Glutamatergic neuron (in vitro differentiated cells): ENCODE measurements around the gene VEGFA. TPM values are rescaled to one million over a fixed set of nuclear protein-coding genes. Genes with fewer than 3 reads are reported as not detected.

Experiments
- DNase-seq: peaks from one replicate; pipeline ENCODE4 v3.0.0; 2022
- H3K27ac Mint-ChIP-seq: one replicate; pipeline ENCODE4 v1.8.0; 2020; ENCODE audit warnings: mild to moderate bottlenecking, mixed read lengths, inconsistent platforms; ENCODE audit not compliant: unreplicated experiment
- H3K27me3 Mint-ChIP-seq: one replicate; pipeline ENCODE4 v1.8.0; 2020; ENCODE audit warnings: mild to moderate bottlenecking, moderate library complexity, mixed read lengths, inconsistent platforms; ENCODE audit not compliant: unreplicated experiment
- H3K36me3 Mint-ChIP-seq: one replicate; pipeline ENCODE4 v1.8.0; 2020; ENCODE audit warnings: mild to moderate bottlenecking, mixed read lengths, inconsistent platforms; ENCODE audit not compliant: unreplicated experiment
- H3K4me1 Mint-ChIP-seq: one replicate; pipeline ENCODE4 v1.8.0; 2020; ENCODE audit warnings: mild to moderate bottlenecking, low read depth, mixed read lengths, inconsistent platforms; ENCODE audit not compliant: unreplicated experiment
- H3K4me3 Mint-ChIP-seq: one replicate; pipeline ENCODE4 v1.8.0; 2020; ENCODE audit warnings: mild to moderate bottlenecking, mixed read lengths, inconsistent platforms; ENCODE audit not compliant: unreplicated experiment
- H3K9me3 Mint-ChIP-seq: one replicate; pipeline ENCODE4 v1.8.0; 2020; ENCODE audit warnings: mild to moderate bottlenecking, moderate library complexity, mixed read lengths, inconsistent platforms; ENCODE audit not compliant: unreplicated experiment
- total RNA-seq: library from RNA; stranded (reverse); fragmentation: NEBNext Ultra II Directional; extraction: Animal tissue kit (Norgen Biotek cat#: 25700); gene quantifications from one replicate; pipeline ENCODE4 v1.2.1, GENCODE V29; 2021; ENCODE audit not compliant: unreplicated experiment
- TF ChIP-seq, protein P1 (sequence below): fragments of 200-600 bp; sonication (generic); IDR thresholded peaks from one replicate; pipeline ENCODE4 v1.5.0; 2021; ENCODE audit not compliant: partially characterized antibody, unreplicated experiment

The VEGFA gene
- total RNA-seq, 1 donor from 2014 or later, result 21.6 TPM

- Mint-ChIP-seq H3K9me3 (peaks cover 3% of the 10 kb centered on the region), H3K4me1 (peaks cover 13% of the 10 kb centered on the region), H3K27me3 (no peaks in the 10 kb centered on the region), H3K27ac (no peak overlapping the region), H3K4me3 (no peak overlapping the region), H3K36me3 (no peaks in the 10 kb centered on the region)
- DNase-seq, result no peak
- TF ChIP-seq, protein P1, sequence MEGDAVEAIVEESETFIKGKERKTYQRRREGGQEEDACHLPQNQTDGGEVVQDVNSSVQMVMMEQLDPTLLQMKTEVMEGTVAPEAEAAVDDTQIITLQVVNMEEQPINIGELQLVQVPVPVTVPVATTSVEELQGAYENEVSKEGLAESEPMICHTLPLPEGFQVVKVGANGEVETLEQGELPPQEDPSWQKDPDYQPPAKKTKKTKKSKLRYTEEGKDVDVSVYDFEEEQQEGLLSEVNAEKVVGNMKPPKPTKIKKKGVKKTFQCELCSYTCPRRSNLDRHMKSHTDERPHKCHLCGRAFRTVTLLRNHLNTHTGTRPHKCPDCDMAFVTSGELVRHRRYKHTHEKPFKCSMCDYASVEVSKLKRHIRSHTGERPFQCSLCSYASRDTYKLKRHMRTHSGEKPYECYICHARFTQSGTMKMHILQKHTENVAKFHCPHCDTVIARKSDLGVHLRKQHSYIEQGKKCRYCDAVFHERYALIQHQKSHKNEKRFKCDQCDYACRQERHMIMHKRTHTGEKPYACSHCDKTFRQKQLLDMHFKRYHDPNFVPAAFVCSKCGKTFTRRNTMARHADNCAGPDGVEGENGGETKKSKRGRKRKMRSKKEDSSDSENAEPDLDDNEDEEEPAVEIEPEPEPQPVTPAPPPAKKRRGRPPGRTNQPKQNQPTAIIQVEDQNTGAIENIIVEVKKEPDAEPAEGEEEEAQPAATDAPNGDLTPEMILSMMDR, result no peak
These were observed 60.8 kb downstream of the VEGFA start for GRCh38 chr6:43830775-43831174.

DNA sequence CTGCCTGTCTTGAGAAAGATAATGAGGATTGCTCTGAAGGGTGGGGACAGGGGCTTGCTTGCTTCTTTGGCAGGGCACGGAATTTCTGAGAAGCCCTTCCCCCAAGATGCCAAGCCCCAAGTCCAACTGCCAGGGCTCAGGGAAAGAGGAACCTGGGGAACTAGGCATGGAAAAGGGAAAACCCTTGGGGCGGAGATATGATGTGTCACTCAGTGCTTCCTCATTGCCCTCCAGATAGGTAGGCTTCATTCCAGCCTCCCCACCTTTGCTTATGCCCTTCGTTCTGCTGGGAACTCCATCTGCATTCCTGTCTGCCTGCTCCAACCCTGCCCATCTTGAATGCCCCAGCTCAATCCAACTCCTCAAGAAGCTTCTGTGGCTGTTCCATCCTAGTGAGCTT, 61.2 kb downstream of the VEGFA start:
- no peak for DNase-seq
- no peak overlapping the region for H3K27ac Mint-ChIP-seq
- TF ChIP-seq, protein P1, result no peak
- H3K27me3 Mint-ChIP-seq, result no peaks in the 10 kb centered on the region
- peaks cover 3% of the 10 kb centered on the region for H3K9me3 Mint-ChIP-seq
- no peak overlapping the region for H3K4me3 Mint-ChIP-seq
- H3K4me1 Mint-ChIP-seq, result peaks cover 17% of the 10 kb centered on the region
- H3K36me3 Mint-ChIP-seq, result no peaks in the 10 kb centered on the region

- peaks cover 4% of the 10 kb centered on the region for H3K27me3 Mint-ChIP-seq
- DNase-seq, result no peak
- peaks cover 3% of the 10 kb centered on the region for H3K9me3 Mint-ChIP-seq
- TF ChIP-seq, protein P1, result no peak
- no peak overlapping the region for H3K4me3 Mint-ChIP-seq
- H3K27ac Mint-ChIP-seq, result no peak overlapping the region
- H3K4me1 Mint-ChIP-seq, result peaks cover 22% of the 10 kb centered on the region
- no peaks in the 10 kb centered on the region for H3K36me3 Mint-ChIP-seq
These were observed 63.4 kb downstream of the VEGFA start for GRCh38 chr6:43833223-43833995.

DNA sequence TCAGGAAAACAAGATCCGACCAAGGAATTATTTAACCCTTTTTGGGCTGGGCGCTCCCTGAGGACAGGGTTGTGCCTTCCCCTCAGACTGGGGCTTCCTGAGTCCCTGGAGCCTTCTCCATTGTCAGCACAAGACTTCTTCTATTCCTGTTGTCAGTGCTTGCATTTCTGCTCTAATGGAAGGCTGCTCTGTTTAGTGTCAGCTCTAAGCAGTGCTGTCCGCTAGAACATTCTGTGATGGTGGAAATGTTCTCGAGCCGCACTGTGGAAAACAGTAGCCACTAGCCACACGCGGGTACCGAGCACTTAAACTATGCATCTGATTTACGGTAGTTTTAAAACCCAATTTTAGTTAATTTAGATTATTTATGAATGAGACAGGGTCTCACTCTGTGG, 64.0 kb downstream of the VEGFA start:
- H3K4me1 Mint-ChIP-seq, result peaks cover 22% of the 10 kb centered on the region
- no peak for DNase-seq
- no peaks in the 10 kb centered on the region for H3K36me3 Mint-ChIP-seq
- H3K4me3 Mint-ChIP-seq, result no peak overlapping the region
- H3K9me3 Mint-ChIP-seq, result peaks cover 3% of the 10 kb centered on the region
- H3K27ac Mint-ChIP-seq, result no peak overlapping the region
- H3K27me3 Mint-ChIP-seq, result peaks cover 4% of the 10 kb centered on the region
- TF ChIP-seq, protein P1, result no peak

DNA sequence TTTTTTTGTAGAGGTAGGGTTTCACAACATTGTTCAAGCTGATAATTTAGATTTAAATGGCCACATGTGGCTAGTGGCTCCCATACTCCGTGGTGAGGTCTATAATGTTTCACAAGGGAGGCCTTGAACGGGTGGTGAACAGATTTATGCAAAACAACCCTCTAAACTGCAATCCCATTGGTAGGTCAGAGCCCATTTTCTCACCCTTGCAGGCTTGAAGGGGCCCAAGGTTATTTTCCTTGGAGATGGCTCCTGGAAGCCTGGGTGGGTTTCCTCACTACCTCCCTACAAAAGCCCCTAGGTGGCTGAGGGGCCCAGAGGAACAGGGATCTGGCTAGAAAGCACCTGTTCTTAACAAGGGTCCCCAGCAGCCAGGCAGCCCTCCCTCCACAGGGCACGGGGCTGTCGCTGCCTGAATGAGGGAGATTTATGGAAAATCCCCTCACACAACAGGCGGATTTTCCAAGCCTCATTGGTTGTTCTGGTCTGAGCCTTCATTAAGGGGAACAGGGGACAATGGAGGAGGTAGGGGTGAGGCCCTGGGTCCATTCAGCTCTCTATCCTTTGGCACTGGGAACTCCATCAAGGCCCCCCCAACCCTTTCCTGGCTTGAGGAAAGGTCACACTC, 64.6 kb downstream of the VEGFA start:
- peaks cover 4% of the 10 kb centered on the region for H3K27me3 Mint-ChIP-seq
- DNase-seq, result no peak
- TF ChIP-seq, protein P1, result no peak
- no peak overlapping the region for H3K4me3 Mint-ChIP-seq
- peaks cover 2% of the 10 kb centered on the region for H3K9me3 Mint-ChIP-seq
- no peaks in the 10 kb centered on the region for H3K36me3 Mint-ChIP-seq
- H3K4me1 Mint-ChIP-seq, result peaks cover 22% of the 10 kb centered on the region
- no peak overlapping the region for H3K27ac Mint-ChIP-seq
